DOHH2 (cell line): ENCODE results near the gene EPN2.

Source experiments
- H3F3A ChIP-seq: fragments of 200-600 bp; sonication (generic), shearing (Covaris generic); 2 replicates; pipeline ENCODE4 v1.6.0; 2016; ENCODE audit warnings: antibody characterized with exemption, mild to moderate bottlenecking; ENCODE audit not compliant: control insufficient read depth, insufficient read depth
- H3K27ac ChIP-seq: fragments of 200-600 bp; sonication (generic); 2 replicates; pipeline ENCODE4 v1.5.1; 2014; ENCODE audit warnings: low read depth, mild to moderate bottlenecking, low read length, moderate library complexity
- H3K27me3 ChIP-seq: fragments of 200-600 bp; sonication (generic); 2 replicates; pipeline ENCODE4 v1.6.1; 2014; ENCODE audit warnings: mild to moderate bottlenecking, low read length, mixed read lengths; ENCODE audit not compliant: control insufficient read depth
- H3K36me3 ChIP-seq: fragments of 200-600 bp; sonication (generic); 2 replicates; pipeline ENCODE4 v1.6.1; 2014; ENCODE audit warnings: mild to moderate bottlenecking, low read length, moderate library complexity, mixed read lengths; ENCODE audit not compliant: control insufficient read depth
- H3K4me1 ChIP-seq: fragments of 200-600 bp; sonication (generic); 2 replicates; pipeline ENCODE4 v1.6.1; 2014; ENCODE audit warnings: mild to moderate bottlenecking, low read length, mixed read lengths; ENCODE audit not compliant: control insufficient read depth
- H3K4me2 ChIP-seq: fragments of 200-600 bp; sonication (generic); 2 replicates; pipeline ENCODE4 v1.6.0; 2014; ENCODE audit warnings: mild to moderate bottlenecking, low read length, moderate library complexity
- H3K4me3 ChIP-seq: fragments of 200-600 bp; sonication (generic); 2 replicates; pipeline ENCODE4 v1.5.1; 2014; ENCODE audit warnings: mild to moderate bottlenecking, low read length, mixed read lengths
- H3K79me2 ChIP-seq: fragments of 200-600 bp; sonication (generic); 2 replicates; pipeline ENCODE4 v1.6.1; 2014; ENCODE audit warnings: mild to moderate bottlenecking, low read length, mixed read lengths; ENCODE audit not compliant: control insufficient read depth
- H3K9me2 ChIP-seq: fragments of 200-600 bp; sonication (generic); replicated peaks from 2 replicates; pipeline ENCODE4 v1.6.1; 2014; ENCODE audit warnings: mild to moderate bottlenecking, low read length, mixed read lengths; ENCODE audit not compliant: control insufficient read depth
- H3K9me3 ChIP-seq: fragments of 200-600 bp; sonication (generic); 2 replicates; pipeline ENCODE4 v1.6.1; 2014; ENCODE audit warnings: antibody characterized with exemption, low read length, mixed read lengths; ENCODE audit not compliant: control insufficient read depth, insufficient read depth
- H4K20me1 ChIP-seq: fragments of 200-600 bp; sonication (generic); 2 replicates; pipeline ENCODE4 v1.6.0; 2014; ENCODE audit warnings: low read depth, mild to moderate bottlenecking, antibody characterized with exemption, low read length, moderate library complexity; ENCODE audit not compliant: control insufficient read depth, insufficient read depth
- CTCF ChIP-seq: fragments of 200-600 bp; sonication (generic); IDR thresholded peaks from one replicate; pipeline ENCODE4 v1.5.1; 2014; ENCODE audit warnings: antibody characterized with exemption, mild to moderate bottlenecking, low read depth, low read length; ENCODE audit not compliant: poor library complexity, severe bottlenecking
- EZH2phosphoT487 ChIP-seq: fragments of 200-600 bp; sonication (generic); IDR thresholded peaks from 2 replicates; pipeline ENCODE4 v1.6.1; 2017; ENCODE audit warnings: borderline replicate concordance, mild to moderate bottlenecking, antibody characterized with exemption, low read length, moderate library complexity, mixed read lengths

The EPN2 gene

GRCh38 chr17:19286751-19287341 lies 49.7 kb downstream of the EPN2 start:
- Histone ChIP-seq H3K4me2 (no peak overlapping the region), H3K79me2 (no peaks in the 10 kb centered on the region), H3K27ac (no peak overlapping the region), H3K4me3 (no peak overlapping the region), H3K36me3 (no peaks in the 10 kb centered on the region), H3K9me2 (no peaks in the 10 kb centered on the region), H3F3A (peaks cover 10% of the 10 kb centered on the region), H3K27me3 (peaks cover 69% of the 10 kb centered on the region), H3K4me1 (peaks cover 17% of the 10 kb centered on the region), H4K20me1 (peaks cover 18% of the 10 kb centered on the region), H3K9me3 (no peaks in the 10 kb centered on the region)
- no peak for TF ChIP-seq CTCF
- TF ChIP-seq EZH2phosphoT487, result no peak

GRCh38 chr17:19287651-19288050 lies 50.5 kb downstream of the EPN2 start:
- no peak for TF ChIP-seq EZH2phosphoT487
- no peak for TF ChIP-seq CTCF
- Histone ChIP-seq H3K4me3 (no peak overlapping the region), H3F3A (peaks cover 10% of the 10 kb centered on the region), H3K4me1 (peaks cover 17% of the 10 kb centered on the region), H3K36me3 (no peaks in the 10 kb centered on the region), H3K79me2 (no peaks in the 10 kb centered on the region), H3K9me3 (no peaks in the 10 kb centered on the region), H3K27ac (no peak overlapping the region), H4K20me1 (peaks cover 16% of the 10 kb centered on the region), H3K4me2 (no peak overlapping the region), H3K27me3 (peaks cover 71% of the 10 kb centered on the region), H3K9me2 (no peaks in the 10 kb centered on the region)

GRCh38 chr17:19288453-19288852 lies 51.3 kb downstream of the EPN2 start:
- no peak overlapping the region for H3K27ac ChIP-seq
- H3F3A ChIP-seq, result peaks cover 10% of the 10 kb centered on the region
- no peak overlapping the region for H3K4me3 ChIP-seq
- peaks cover 12% of the 10 kb centered on the region for H4K20me1 ChIP-seq
- no peaks in the 10 kb centered on the region for H3K36me3 ChIP-seq
- no peak overlapping the region for H3K4me2 ChIP-seq
- peaks cover 16% of the 10 kb centered on the region for H3K4me1 ChIP-seq
- TF ChIP-seq CTCF (no peak), EZH2phosphoT487 (no peak)
- H3K27me3 ChIP-seq, result peaks cover 66% of the 10 kb centered on the region
- H3K79me2 ChIP-seq, result no peaks in the 10 kb centered on the region
- H3K9me3 ChIP-seq, result no peaks in the 10 kb centered on the region
- no peaks in the 10 kb centered on the region for H3K9me2 ChIP-seq
